Naive B cell (primary cell): ENCODE results near the gene CCDC74B. TPM values are rescaled to one million over a fixed set of nuclear protein-coding genes. Genes with fewer than 3 reads are reported as not detected.
A peak's percentile ranks its signal among the peaks of the same experiment; 100 is the strongest.
"Not testable (repeated sequence)": the region's sequence is repeated elsewhere in the genome, so short reads cannot be mapped to it uniquely, and the experiment has no call there.

Source experiments
- ATAC-seq, 2 donors: fragments of 150-1000 bp; cut with Tn5 transposase; 2 replicates each; pipeline ENCODE4 v1.10.0; 2021; ENCODE audit warnings: low read depth in 2 of 2, mild to moderate bottlenecking in 2 of 2, moderate library complexity in 2 of 2
- DNase-seq: peaks from one replicate; pipeline ENCODE4 v3.0.0; 2022
- H3K27ac Mint-ChIP-seq, 6 donors: one replicate each; pipeline ENCODE4 v1.8.0; 2020 to 2022; ENCODE audit warnings: mild to moderate bottlenecking in 6 of 6, mixed read lengths in 6 of 6, moderate library complexity in 5 of 6, inconsistent platforms in 2 of 6
- H3K27me3 Mint-ChIP-seq, 3 donors: one replicate each; pipeline ENCODE4 v1.8.0; 2021 to 2022; ENCODE audit warnings: mixed read lengths in 3 of 3, mild to moderate bottlenecking in 1 of 3
- H3K36me3 Mint-ChIP-seq, 2 donors: one replicate each; pipeline ENCODE4 v1.8.0; 2020 to 2022; ENCODE audit warnings: mixed read lengths in 2 of 2, inconsistent platforms in 1 of 2, mild to moderate bottlenecking in 1 of 2
- H3K4me1 Mint-ChIP-seq, 3 donors: one replicate each; pipeline ENCODE4 v1.8.0; 2020 to 2022; ENCODE audit warnings: mixed read lengths in 3 of 3, inconsistent platforms in 1 of 3, mild to moderate bottlenecking in 1 of 3, moderate library complexity in 1 of 3
- H3K4me3 Mint-ChIP-seq, 8 donors: one replicate each; pipeline ENCODE4 v1.8.0; 2020 to 2022; ENCODE audit warnings: mild to moderate bottlenecking in 8 of 8, mixed read lengths in 8 of 8, moderate library complexity in 8 of 8, inconsistent platforms in 2 of 8
- H3K9me3 Mint-ChIP-seq, 7 donors: one replicate each; pipeline ENCODE4 v1.8.0; 2020 to 2022; ENCODE audit warnings: mixed read lengths in 7 of 7, mild to moderate bottlenecking in 5 of 7, inconsistent platforms in 2 of 7, moderate library complexity in 1 of 7
- polyA plus RNA-seq, 6 donors: library from polyadenylated mRNA; unstranded; fragments of 300-500 nt; fragmentation: Illumina TruSeq; gene quantifications; one replicate each; pipeline ENCODE4 v1.2.3, GENCODE V29; 2021; ENCODE audit warnings: low read depth in 6 of 6

Gene CCDC74B
- polyA plus RNA-seq, 6 donors from 2014 or later = not detected

GRCh38 chr2:130181880-130182682 is 37.2 kb upstream of the CCDC74B start, which contains the start of gene MZT2B:
MZT2B (plus strand) TSS chr2:130182262; CDS start chr2:130182283, 21 bp downstream.
- not testable (repeated sequence) for H3K9me3 Mint-ChIP-seq, H3K36me3 Mint-ChIP-seq, H3K27me3 Mint-ChIP-seq
- Mint-ChIP-seq H3K4me1 (peaks cover 19 to 46% (median 43%) of the 10 kb centered on the region in 3 donors), H3K4me3 (peak within 1 kb of the TSS; percentile 87 to 98 (median 92)), H3K27ac (peak within 1 kb of the TSS; percentile 88 to 97 (median 94))
- peak; percentile 90 for DNase-seq
- ATAC-seq = peak; percentile 78 to 79

- Mint-ChIP-seq H3K9me3 (no peaks in the 10 kb centered on the region), H3K4me1 (peaks cover 19 to 46% (median 43%) of the 10 kb centered on the region in 3 donors), H3K27me3 (no peaks in the 10 kb centered on the region)
These were observed 36.5 kb upstream of the CCDC74B start, which contains the start of gene SMPD4 for GRCh38 chr2:130181325-130181879. SMPD4 (minus strand) TSS chr2:130181602; CDS start chr2:130176592, 5,010 bp downstream.

GRCh38 chr2:130180404-130181324 is 35.8 kb upstream of the CCDC74B start:
- peak overlapping the region; percentile 88 to 97 (median 94) for H3K27ac Mint-ChIP-seq
- not testable (repeated sequence) for ATAC-seq, H3K9me3 Mint-ChIP-seq, H3K27me3 Mint-ChIP-seq, DNase-seq, H3K36me3 Mint-ChIP-seq
- peaks cover 16 to 39% (median 38%) of the 10 kb centered on the region in 3 donors for H3K4me1 Mint-ChIP-seq
- H3K4me3 Mint-ChIP-seq = peak overlapping the region; percentile 87 to 98 (median 92)

More at GRCh38 chr2:130181325-130181879, 36.5 kb upstream of the CCDC74B start, which contains the start of gene SMPD4:
- peak within 1 kb of the TSS; percentile 87 to 98 (median 92) for H3K4me3 Mint-ChIP-seq
- ATAC-seq = peak; percentile 71 to 74
- peak; percentile 98 for DNase-seq
- peak within 1 kb of the TSS; percentile 88 to 97 (median 94) for H3K27ac Mint-ChIP-seq
- H3K36me3 Mint-ChIP-seq = no peaks in the 10 kb centered on the region

- ATAC-seq, H3K9me3 Mint-ChIP-seq, DNase-seq, H3K27me3 Mint-ChIP-seq, H3K36me3 Mint-ChIP-seq, H3K27ac Mint-ChIP-seq: not testable (repeated sequence)
- peaks cover 4 to 10% (median 8%) of the 10 kb centered on the region in 3 donors for H3K4me1 Mint-ChIP-seq
- peak overlapping the region in 1 of 8 donors; percentile 30 for H3K4me3 Mint-ChIP-seq
These were observed 30.0 kb upstream of the CCDC74B start for GRCh38 chr2:130174866-130175265.

GRCh38 chr2:130169896-130170295 is 25.0 kb upstream of the CCDC74B start:
- Mint-ChIP-seq H3K4me3 (no peak overlapping the region), H3K9me3 (no peaks in the 10 kb centered on the region), H3K36me3 (peaks cover 5% of the 10 kb centered on the region in 2 donors), H3K4me1 (no peaks in the 10 kb centered on the region), H3K27ac (no peak overlapping the region), H3K27me3 (no peaks in the 10 kb centered on the region)
- ATAC-seq = no peak
- DNase-seq = no peak

GRCh38 chr2:130169163-130169562 is 24.3 kb upstream of the CCDC74B start:
- not testable (repeated sequence) for H3K36me3 Mint-ChIP-seq, H3K4me3 Mint-ChIP-seq, DNase-seq, H3K27me3 Mint-ChIP-seq, H3K9me3 Mint-ChIP-seq, H3K4me1 Mint-ChIP-seq, H3K27ac Mint-ChIP-seq, ATAC-seq

- not testable (repeated sequence) for H3K4me1 Mint-ChIP-seq, ATAC-seq, H3K36me3 Mint-ChIP-seq, H3K27me3 Mint-ChIP-seq, DNase-seq, H3K9me3 Mint-ChIP-seq, H3K27ac Mint-ChIP-seq
- H3K4me3 Mint-ChIP-seq = peak overlapping the region in 1 of 8 donors; percentile 15
These were observed 21.7 kb upstream of the CCDC74B start for GRCh38 chr2:130166611-130167010.

- H3K27me3 Mint-ChIP-seq = no peaks in the 10 kb centered on the region
- peaks cover 0 to 3% (median 0%) of the 10 kb centered on the region in 3 donors for H3K4me1 Mint-ChIP-seq
- DNase-seq (no peak), ATAC-seq (no peak)
- H3K27ac Mint-ChIP-seq = no peak overlapping the region
- no peak overlapping the region for H3K4me3 Mint-ChIP-seq
- H3K36me3 Mint-ChIP-seq = peaks cover 5% of the 10 kb centered on the region in 2 donors
- H3K9me3 Mint-ChIP-seq = no peaks in the 10 kb centered on the region
These were observed 20.5 kb upstream of the CCDC74B start for GRCh38 chr2:130165293-130166016.

- no peak overlapping the region for H3K27ac Mint-ChIP-seq
- H3K4me1 Mint-ChIP-seq = peaks cover 10 to 18% (median 14%) of the 10 kb centered on the region in 3 donors
- H3K4me3 Mint-ChIP-seq = no peak overlapping the region
- DNase-seq (no peak), ATAC-seq (no peak)
- H3K36me3 Mint-ChIP-seq = peaks cover 0 to 5% of the 10 kb centered on the region in 2 donors
- no peaks in the 10 kb centered on the region for H3K9me3 Mint-ChIP-seq
- no peaks in the 10 kb centered on the region for H3K27me3 Mint-ChIP-seq
These were observed 18.1 kb upstream of the CCDC74B start for GRCh38 chr2:130162968-130163367.

GRCh38 chr2:130162486-130162885 is 17.6 kb upstream of the CCDC74B start:
- H3K4me1 Mint-ChIP-seq = peaks cover 15 to 23% (median 19%) of the 10 kb centered on the region in 3 donors
- not testable (repeated sequence) for H3K27me3 Mint-ChIP-seq, H3K9me3 Mint-ChIP-seq, H3K4me3 Mint-ChIP-seq, H3K36me3 Mint-ChIP-seq, DNase-seq, ATAC-seq
- H3K27ac Mint-ChIP-seq = peak overlapping the region in 1 of 6 donors; percentile 14

- not testable (repeated sequence) for H3K36me3 Mint-ChIP-seq, H3K4me3 Mint-ChIP-seq, H3K9me3 Mint-ChIP-seq, ATAC-seq, H3K27me3 Mint-ChIP-seq, DNase-seq
- peak overlapping the region in 3 of 6 donors; percentile 74 to 92 (median 87) for H3K27ac Mint-ChIP-seq
- peaks cover 21 to 36% (median 25%) of the 10 kb centered on the region in 3 donors for H3K4me1 Mint-ChIP-seq
These were observed 16.2 kb upstream of the CCDC74B start for GRCh38 chr2:130160838-130161705.

- peak overlapping the region in 4 of 8 donors; percentile 6 to 56 (median 12) for H3K4me3 Mint-ChIP-seq
- no peaks in the 10 kb centered on the region for H3K27me3 Mint-ChIP-seq
- peak overlapping the region in 5 of 6 donors; percentile 74 to 97 (median 91) for H3K27ac Mint-ChIP-seq
- peaks cover 23 to 37% (median 25%) of the 10 kb centered on the region in 3 donors for H3K4me1 Mint-ChIP-seq
- no peaks in the 10 kb centered on the region for H3K9me3 Mint-ChIP-seq
- ATAC-seq (no peak), DNase-seq (no peak)
- H3K36me3 Mint-ChIP-seq = peaks cover 0 to 4% of the 10 kb centered on the region in 2 donors
These were observed 15.2 kb upstream of the CCDC74B start for GRCh38 chr2:130160131-130160530.
